Ramos (cell line): ENCODE data around the gene GGNBP2.

ENCODE experiments used
- in situ Hi-C: fragments of 300-500 bp; cut with MboI; formaldehyde crosslinking; loops from one replicate; pipeline ENCODE4 v1.14.3; 2022; ENCODE audit warnings: low sequenced_read_pairs; ENCODE audit not compliant: unreplicated experiment

GGNBP2 gene

GRCh38 chr17:36514856-36515255 is 29.9 kb upstream of the GGNBP2 start:
- in situ Hi-C loops = no loop called here

- in situ Hi-C loops = no loop called here
Measured at GRCh38 chr17:36515837-36516236, 28.9 kb upstream of the GGNBP2 start.

DNA sequence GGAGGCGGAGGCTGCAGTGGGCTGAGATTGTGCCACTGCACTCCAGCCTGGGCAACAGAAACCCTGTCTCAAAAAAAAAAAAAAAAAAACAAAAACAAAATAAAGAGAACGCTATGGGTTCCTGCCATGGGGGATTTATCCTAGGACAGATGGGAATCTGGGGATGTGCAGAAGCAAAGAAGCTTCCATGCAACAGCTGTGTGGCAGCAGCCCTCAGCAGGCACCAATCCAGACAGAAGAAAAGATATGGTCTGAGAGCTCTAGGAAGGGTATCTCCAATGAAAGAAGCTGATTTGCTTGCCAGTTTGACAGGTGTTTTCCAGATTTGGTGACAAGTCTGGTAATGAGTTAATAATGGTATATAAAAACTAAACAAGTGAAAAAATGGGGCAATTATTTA is 21.6 kb upstream of the GGNBP2 start:
- in situ Hi-C loops = no loop called here

DNA sequence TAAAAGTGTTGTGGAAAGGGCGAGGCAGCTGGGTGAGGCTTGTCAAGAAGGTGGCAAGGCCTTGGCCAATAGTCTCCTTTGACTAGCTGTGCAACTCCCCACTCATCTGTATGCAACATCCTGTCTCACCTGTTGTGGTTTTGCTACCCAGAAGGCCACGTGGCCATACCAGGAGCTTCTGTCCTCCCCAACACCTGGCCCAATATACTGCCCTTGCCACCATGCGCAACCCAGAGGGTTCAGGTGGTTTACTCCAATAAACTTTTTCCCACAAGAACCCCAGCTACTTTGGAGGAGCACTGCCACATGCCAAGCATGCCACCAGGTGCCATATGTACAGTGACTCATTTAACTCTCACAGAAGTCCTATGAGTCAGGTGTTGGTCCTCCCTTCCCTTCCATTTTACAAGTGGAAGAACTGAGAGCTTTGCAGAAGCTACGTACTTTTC is 20.3 kb upstream of the GGNBP2 start:
- in situ Hi-C loops = no loop called here

DNA sequence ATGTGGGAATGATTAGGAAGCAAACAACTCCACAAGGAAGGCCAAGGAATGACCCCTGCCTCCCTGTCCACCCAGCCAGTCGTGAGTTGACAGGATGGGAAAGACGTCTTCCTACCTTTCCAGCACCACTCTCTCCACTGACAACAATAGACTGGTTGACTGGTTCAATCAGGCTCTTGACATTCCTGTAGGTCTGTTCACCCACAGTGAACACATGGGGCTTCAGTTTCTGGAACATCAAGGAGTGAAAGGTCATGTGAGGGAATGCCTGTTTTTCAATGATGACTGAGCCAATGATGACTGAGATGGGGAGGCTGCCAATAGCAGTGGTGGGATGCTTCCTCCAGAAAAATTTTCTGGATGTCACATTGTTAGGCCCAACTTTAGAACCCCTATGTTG is 19.6 kb upstream of the GGNBP2 start:
- in situ Hi-C loops = no loop called here

DNA sequence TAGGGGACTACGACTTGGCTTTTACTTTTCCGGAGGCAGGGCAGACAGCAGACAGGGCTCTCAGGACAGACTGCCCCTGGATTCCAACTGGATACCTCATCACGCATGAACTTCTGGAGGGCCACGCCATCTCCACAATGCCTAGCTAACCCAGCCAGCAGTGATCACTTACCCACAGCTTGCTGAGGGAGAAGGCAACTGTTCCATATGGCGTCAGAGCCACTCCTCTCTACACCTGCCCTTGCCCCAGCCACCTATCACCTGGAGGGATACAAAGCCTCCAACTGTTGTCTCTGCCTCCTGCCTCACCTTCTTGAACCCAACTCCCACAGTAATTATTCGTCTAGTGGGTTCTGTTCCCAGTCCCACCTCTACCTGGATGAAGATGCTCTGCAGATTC is 18.8 kb upstream of the GGNBP2 start:
- in situ Hi-C loops = no loop called here

DNA sequence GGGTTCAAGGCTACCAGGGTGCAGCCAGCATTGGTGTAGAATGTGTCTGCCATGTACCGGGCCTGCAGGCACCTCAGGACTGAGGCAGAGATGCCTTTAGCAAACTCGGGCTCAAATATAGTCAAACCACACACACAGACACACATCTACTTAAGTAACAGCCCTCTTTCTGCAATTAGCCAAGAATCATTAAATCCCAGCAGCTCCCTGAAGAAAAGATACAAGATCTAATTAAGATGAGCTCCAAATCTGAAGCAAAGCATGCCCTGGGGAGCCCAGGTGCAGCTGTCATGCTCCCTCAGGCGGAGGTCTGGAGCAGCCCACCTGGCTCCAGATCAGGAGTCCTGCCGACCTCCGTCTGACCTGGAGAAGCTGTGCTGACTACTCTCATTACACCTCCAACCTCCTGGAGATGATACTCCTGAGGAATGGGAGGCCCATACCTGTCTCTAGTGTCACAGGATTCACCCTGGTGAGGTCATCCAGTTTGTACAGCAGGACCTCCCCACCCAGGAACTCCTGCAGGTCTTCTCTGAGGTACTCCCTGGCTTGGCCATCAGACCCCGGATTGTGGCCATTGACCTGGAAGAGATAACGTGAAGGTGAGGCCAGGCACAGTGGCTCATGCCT is 17.0 kb upstream of the GGNBP2 start:
- in situ Hi-C loops = no loop called here

GRCh38 chr17:36529121-36529520 is 15.6 kb upstream of the GGNBP2 start:
- in situ Hi-C loops = no loop called here

GRCh38 chr17:36532435-36532975 is 12.2 kb upstream of the GGNBP2 start:
- in situ Hi-C loops = no loop called here

GRCh38 chr17:36533935-36534839 is 10.5 kb upstream of the GGNBP2 start:
- in situ Hi-C loops = no loop called here

DNA sequence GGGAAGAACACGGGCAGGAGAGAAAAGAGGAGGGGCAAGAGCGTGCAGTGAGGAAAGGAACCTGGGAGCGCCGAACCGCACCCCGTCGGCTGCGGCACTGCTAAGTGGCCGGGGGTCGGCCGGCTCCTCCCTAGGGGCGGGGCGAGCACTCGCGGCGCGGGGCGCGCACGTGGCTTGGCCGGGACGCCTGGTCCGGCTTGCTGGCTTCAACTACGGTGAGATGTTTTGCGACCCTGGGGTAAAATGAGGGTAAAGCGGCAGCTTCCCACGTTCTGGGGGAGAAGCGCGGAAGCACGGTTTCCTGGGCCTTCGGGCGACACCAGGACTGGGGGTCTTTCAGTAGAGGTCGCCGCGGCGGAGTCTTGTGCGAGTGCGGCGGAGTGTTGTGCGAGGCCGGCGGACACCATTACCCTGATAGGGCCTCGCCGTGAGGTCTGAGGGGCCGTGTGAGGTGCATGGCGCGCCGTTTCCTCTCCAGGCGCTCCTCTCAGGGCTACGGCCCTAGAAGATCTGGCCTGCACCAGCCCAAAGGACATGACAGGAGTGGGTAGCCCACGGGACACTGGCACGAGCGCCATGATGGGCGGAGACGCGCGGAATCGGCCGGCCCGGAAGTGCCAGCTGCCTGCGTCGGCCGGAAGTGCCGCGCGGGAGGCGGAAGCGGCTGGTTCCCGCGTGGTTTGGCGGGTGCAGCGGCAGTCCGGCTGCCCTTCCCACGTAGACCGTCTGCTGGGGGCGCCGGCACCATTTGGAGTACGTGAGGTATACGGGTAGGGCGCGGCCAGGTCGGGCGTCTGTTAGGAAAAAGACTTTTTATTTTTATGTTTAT is 9.7 kb upstream of the GGNBP2 start, which contains the start of the genes MYO19 and PIGW:
TSS of gene MYO19 (minus strand) at position 29 of the 829 bp plus-strand sequence. CDS start 2,330 bp downstream, outside the sequence.
TSS of gene PIGW (plus strand) at position 148 of the 829 bp plus-strand sequence. CDS start 2,115 bp downstream, outside the sequence.
- in situ Hi-C loops = no loop called here

GRCh38 chr17:36535669-36536081 is 9.0 kb upstream of the GGNBP2 start:
- in situ Hi-C loops = no loop called here

DNA sequence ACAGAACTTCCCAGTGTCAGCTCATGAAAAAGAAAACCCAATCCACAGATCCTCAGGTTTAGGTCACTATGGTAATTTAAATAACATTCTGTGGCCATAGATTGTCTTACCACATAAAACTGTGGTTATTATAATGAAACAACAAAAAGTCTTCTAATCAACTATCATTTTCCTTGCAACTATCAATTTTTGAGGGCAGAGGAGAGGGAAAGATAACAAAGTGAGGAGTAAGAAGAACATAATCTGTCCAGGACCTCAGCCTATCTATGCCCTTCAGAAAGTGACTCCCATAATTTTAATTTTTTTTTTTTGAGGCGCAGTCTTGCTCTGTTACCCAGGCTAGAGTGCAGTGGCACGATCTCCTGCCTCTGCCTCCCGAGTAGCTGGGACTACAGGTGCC is 4.0 kb upstream of the GGNBP2 start:
- in situ Hi-C loops = no loop called here

GRCh38 chr17:36542755-36543154 is 2.0 kb upstream of the GGNBP2 start:
- in situ Hi-C loops = no loop called here

DNA sequence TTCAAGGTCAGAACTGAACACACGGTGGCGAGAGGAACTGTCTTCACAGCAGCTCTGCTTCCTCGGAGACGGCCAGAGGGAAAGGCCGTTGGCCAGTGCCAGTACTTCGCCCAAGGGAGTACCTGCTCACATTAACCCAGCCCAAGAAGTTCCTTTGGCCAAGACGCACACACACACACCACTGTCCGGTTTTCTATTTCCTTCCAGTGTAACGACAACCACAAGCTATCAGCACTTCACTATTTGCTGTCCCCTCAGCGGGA is 744 bp upstream of the GGNBP2 start:
- in situ Hi-C loops = no loop called here

DNA sequence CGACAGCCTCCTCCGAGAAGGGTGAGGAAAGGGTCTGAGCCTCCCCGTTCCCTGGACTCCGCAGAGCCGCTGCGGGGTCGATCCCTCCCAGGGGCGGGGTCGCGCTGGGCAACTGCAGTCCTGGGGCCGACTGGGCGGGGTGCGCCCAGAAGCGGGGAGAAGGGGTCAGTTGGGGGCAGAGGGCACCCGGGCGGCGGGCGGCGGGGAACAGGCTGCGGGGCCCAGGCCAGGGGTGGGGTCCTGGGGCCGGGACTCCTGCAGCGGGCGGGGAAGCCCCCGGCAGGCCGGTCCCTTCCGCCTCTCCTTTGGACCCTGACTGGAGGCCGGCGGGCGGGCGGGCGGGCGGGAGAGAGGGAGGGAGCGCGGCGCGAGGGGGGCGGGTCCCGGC is 352 bp downstream of the GGNBP2 start:
- in situ Hi-C loops = no loop called here

DNA sequence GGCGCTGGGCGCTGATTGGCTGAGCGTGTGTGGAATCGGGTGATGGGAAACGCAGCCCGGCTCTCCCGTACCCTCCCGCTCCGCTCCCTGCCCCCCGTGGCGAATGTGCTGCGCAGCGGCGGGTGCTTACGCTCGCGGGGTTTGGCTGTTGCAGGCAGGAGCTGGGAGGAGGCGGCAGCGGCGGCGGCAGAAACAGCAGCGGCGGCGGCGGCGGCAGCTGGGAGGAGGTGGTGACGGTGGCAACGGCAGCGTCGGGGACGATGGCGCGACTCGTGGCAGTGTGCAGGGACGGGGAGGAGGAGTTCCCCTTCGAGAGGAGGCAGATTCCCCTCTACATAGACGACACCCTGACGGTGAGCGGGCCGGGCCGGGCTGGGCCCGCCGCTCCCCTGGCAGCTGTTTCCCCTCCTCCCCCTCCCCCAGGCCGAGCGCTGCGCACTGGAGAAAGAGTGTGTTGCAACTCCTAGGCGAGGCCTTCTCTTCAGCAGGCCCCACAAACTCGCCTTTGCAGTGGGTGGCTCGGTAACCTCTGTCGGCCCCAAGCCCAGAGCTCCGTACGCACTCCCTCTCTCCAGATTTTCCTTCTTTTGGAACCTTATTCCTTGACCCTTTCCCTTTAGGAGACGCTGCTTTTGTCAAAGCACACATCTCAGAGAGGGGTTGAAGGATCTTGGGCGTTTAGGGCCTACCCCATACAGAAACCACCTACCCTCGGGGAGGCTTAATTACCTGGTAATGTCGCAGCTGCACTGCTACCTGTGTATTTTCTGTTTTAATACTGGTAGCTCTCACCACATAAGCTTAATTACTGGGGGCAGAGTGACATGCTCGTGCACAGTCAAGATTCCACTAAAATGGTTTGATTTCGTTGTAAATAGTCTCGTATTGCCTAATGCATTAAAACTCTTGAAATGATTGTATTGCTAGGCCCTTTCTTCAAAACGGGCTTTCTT is 1.0 kb downstream of the GGNBP2 start:
- in situ Hi-C loops = no loop called here

DNA sequence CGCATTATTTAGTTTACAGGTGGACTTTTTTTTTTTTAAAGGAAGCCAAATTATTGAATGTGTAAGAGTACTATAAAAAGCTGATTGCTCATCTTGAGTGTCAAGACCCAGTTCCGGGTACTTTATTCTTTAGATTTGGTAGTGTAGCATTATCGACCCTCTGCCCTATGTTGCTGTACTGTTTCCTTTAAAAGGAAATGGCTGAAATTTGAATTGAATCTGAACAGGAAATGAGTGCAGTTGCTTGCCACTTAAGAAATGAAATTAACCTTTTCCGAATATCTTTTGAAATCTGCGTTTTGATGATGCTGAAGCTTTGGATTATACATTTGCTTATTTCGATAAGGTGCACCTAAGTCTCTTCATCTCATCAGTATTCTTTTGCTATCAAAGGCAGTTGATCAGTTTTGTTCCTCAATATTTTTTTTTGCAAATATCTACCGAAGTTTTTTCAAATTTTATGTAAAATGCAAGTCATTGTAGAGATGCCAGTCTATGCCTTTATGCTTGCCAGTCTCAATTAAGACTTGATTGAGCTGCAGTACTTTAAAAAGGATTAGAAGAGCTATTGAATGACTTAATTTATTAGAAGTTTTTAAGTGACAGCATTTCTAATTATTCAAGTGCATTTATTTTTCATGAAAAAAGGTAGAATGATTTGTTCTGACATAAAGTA is 1.8 kb downstream of the GGNBP2 start:
- in situ Hi-C loops = no loop called here

GRCh38 chr17:36547776-36548175 is 3.1 kb downstream of the GGNBP2 start:
- in situ Hi-C loops = no loop called here
